Neural progenitor cell (in vitro differentiated cells): ENCODE results near the gene NR2F1-AS1. TPM values are rescaled to one million over a fixed set of nuclear protein-coding genes. Genes with fewer than 3 reads are reported as not detected.

Experiments
- DNase-seq: peaks from one replicate; pipeline ENCODE4 v3.0.0-alpha.2; 2016; ENCODE audit warnings: low spot score
- H2AFZ ChIP-seq: fragments of 200-600 bp; sonication (generic); replicated peaks from 2 replicates; pipeline ENCODE4 v1.6.1; 2016; ENCODE audit warnings: antibody characterized with exemption
- H3F3A ChIP-seq: fragments of 200-600 bp; sonication (generic); 2 replicates; pipeline ENCODE4 v1.6.1; 2016; ENCODE audit warnings: antibody characterized with exemption, low read depth
- H3K27ac ChIP-seq: fragments of 200-600 bp; sonication (generic); 2 replicates; pipeline ENCODE4 v1.5.1; 2016; ENCODE audit warnings: mild to moderate bottlenecking
- H3K27me3 ChIP-seq: fragments of 200-600 bp; sonication (generic); 2 replicates; pipeline ENCODE4 v1.6.1; 2016; ENCODE audit warnings: mild to moderate bottlenecking, moderate library complexity
- H3K36me3 ChIP-seq: fragments of 200-600 bp; sonication (generic); 2 replicates; pipeline ENCODE4 v1.5.1; 2016
- H3K4me1 ChIP-seq: fragments of 200-600 bp; sonication (generic); 2 replicates; pipeline ENCODE4 v1.6.1; 2016; ENCODE audit warnings: mixed run types
- H3K4me2 ChIP-seq: fragments of 200-600 bp; sonication (generic); 2 replicates; pipeline ENCODE4 v1.6.1; 2016
- H3K4me3 ChIP-seq: fragments of 200-600 bp; sonication (generic); 2 replicates; pipeline ENCODE4 v1.5.1; 2016
- H3K79me2 ChIP-seq: fragments of 200-600 bp; sonication (generic); 2 replicates; pipeline ENCODE4 v1.6.1; 2016; ENCODE audit warnings: low read depth
- H3K9ac ChIP-seq: fragments of 200-600 bp; sonication (generic); 2 replicates; pipeline ENCODE4 v1.6.1; 2016
- H3K9me3 ChIP-seq: fragments of 200-600 bp; sonication (generic); 2 replicates; pipeline ENCODE4 v1.5.1; 2016; ENCODE audit warnings: low read depth
- H4K20me1 ChIP-seq: fragments of 200-600 bp; sonication (generic); 2 replicates; pipeline ENCODE4 v1.6.1; 2016; ENCODE audit warnings: low read depth
- H3K27ac Mint-ChIP-seq: 3 replicates; pipeline ENCODE4 v1.8.0; 2021; ENCODE audit warnings: mixed read lengths
- H3K27me3 Mint-ChIP-seq: 2 replicates; pipeline ENCODE4 v1.8.0; 2022; ENCODE audit warnings: low read depth, mild to moderate bottlenecking, inconsistent platforms, moderate library complexity, mixed read lengths; ENCODE audit not compliant: insufficient read depth
- H3K36me3 Mint-ChIP-seq: 3 replicates; pipeline ENCODE4 v1.8.0; 2021; ENCODE audit warnings: mixed read lengths
- H3K4me1 Mint-ChIP-seq: 3 replicates; pipeline ENCODE4 v1.8.0; 2021; ENCODE audit warnings: mixed read lengths
- H3K4me3 Mint-ChIP-seq: 3 replicates; pipeline ENCODE4 v1.8.0; 2021; ENCODE audit warnings: mild to moderate bottlenecking, moderate library complexity, mixed read lengths
- H3K9me3 Mint-ChIP-seq: 3 replicates; pipeline ENCODE4 v1.8.0; 2020; ENCODE audit warnings: mixed read lengths
- CTCF ChIP-seq: fragments of 200-600 bp; sonication (generic); IDR thresholded peaks from 2 replicates; pipeline ENCODE4 v1.5.1; 2017; ENCODE audit warnings: antibody characterized with exemption, mild to moderate bottlenecking
- EZH2 ChIP-seq: fragments of 200-600 bp; sonication (generic); IDR thresholded peaks from 2 replicates; pipeline ENCODE4 v1.6.1; 2017; ENCODE audit warnings: antibody characterized with exemption, mild to moderate bottlenecking, moderate library complexity
- EZH2phosphoT487 ChIP-seq: fragments of 200-600 bp; sonication (generic); IDR thresholded peaks from 2 replicates; pipeline ENCODE4 v1.6.1; 2017; ENCODE audit warnings: antibody characterized with exemption
- total RNA-seq: library from RNA; depleted of rRNA; stranded (reverse); fragments of >200 nt; gene quantifications from 2 replicates; pipeline ENCODE4 v1.2.3, GENCODE V29; 2015; ENCODE audit warnings: low replicate concordance

NR2F1-AS1 gene
- total RNA-seq, 1 donor from 2014 or later, result 9.3 TPM

- Histone ChIP-seq H3K4me2 (no peak overlapping the region), H3K27ac (no peak overlapping the region), H2AFZ (no peak overlapping the region), H3K4me3 (no peak overlapping the region), H3F3A (peaks cover 25% of the 10 kb centered on the region), H3K9me3 (no peaks in the 10 kb centered on the region), H3K36me3 (no peaks in the 10 kb centered on the region), H3K4me1 (peaks cover 44% of the 10 kb centered on the region), H4K20me1 (peaks cover 98% of the 10 kb centered on the region), H3K9ac (no peak overlapping the region), H3K27me3 (peaks cover 100% of the 10 kb centered on the region), H3K79me2 (peaks cover 4% of the 10 kb centered on the region)
- no peak for DNase-seq
- H3K4me1 Mint-ChIP-seq, result peaks cover 80% of the 10 kb centered on the region
- H3K4me3 Mint-ChIP-seq, result peak overlapping the region; percentile 77
- peaks cover 29% of the 10 kb centered on the region for H3K27me3 Mint-ChIP-seq
- peak overlapping the region; percentile 25 for H3K27ac Mint-ChIP-seq
- peaks cover 2% of the 10 kb centered on the region for H3K9me3 Mint-ChIP-seq
- peaks cover 66% of the 10 kb centered on the region for H3K36me3 Mint-ChIP-seq
- TF ChIP-seq EZH2phosphoT487, result no peak
- no peak for TF ChIP-seq EZH2
- no peak for TF ChIP-seq CTCF
Measured at GRCh38 chr5:93592883-93593282, 11.9 kb upstream of the NR2F1-AS1 start.

- H3K9me3 ChIP-seq, result no peaks in the 10 kb centered on the region
- H4K20me1 ChIP-seq, result peaks cover 98% of the 10 kb centered on the region
- no peak overlapping the region for H3K9ac ChIP-seq
- Mint-ChIP-seq H3K9me3 (peaks cover 5% of the 10 kb centered on the region), H3K4me3 (peak overlapping the region; percentile 94), H3K27ac (no peak overlapping the region), H3K4me1 (peaks cover 83% of the 10 kb centered on the region), H3K36me3 (peaks cover 79% of the 10 kb centered on the region), H3K27me3 (peaks cover 35% of the 10 kb centered on the region)
- H3K79me2 ChIP-seq, result peaks cover 17% of the 10 kb centered on the region
- H3K27ac ChIP-seq, result no peak overlapping the region
- TF ChIP-seq CTCF (no peak), EZH2phosphoT487 (peak; percentile 7)
- no peaks in the 10 kb centered on the region for H3K36me3 ChIP-seq
- H3K4me3 ChIP-seq, result no peak overlapping the region
- H3K4me2 ChIP-seq, result no peak overlapping the region
- no peak overlapping the region for H2AFZ ChIP-seq
- DNase-seq, result no peak
- H3F3A ChIP-seq, result peaks cover 13% of the 10 kb centered on the region
- peaks cover 43% of the 10 kb centered on the region for H3K4me1 ChIP-seq
- peaks cover 100% of the 10 kb centered on the region for H3K27me3 ChIP-seq
Measured at GRCh38 chr5:93591323-93591945, 10.4 kb upstream of the NR2F1-AS1 start.

- Mint-ChIP-seq H3K27ac (peak overlapping the region; percentile 95), H3K36me3 (peaks cover 81% of the 10 kb centered on the region), H3K27me3 (peaks cover 34% of the 10 kb centered on the region), H3K4me1 (peaks cover 73% of the 10 kb centered on the region), H3K4me3 (peak overlapping the region; percentile 94), H3K9me3 (peaks cover 9% of the 10 kb centered on the region)
- H3K9ac ChIP-seq, result no peak overlapping the region
- peaks cover 35% of the 10 kb centered on the region for H3K4me1 ChIP-seq
- peaks cover 15% of the 10 kb centered on the region for H3F3A ChIP-seq
- H3K79me2 ChIP-seq, result peaks cover 26% of the 10 kb centered on the region
- no peak overlapping the region for H3K4me3 ChIP-seq
- no peak overlapping the region for H2AFZ ChIP-seq
- H3K27ac ChIP-seq, result no peak overlapping the region
- no peak for DNase-seq
- no peaks in the 10 kb centered on the region for H3K9me3 ChIP-seq
- peaks cover 98% of the 10 kb centered on the region for H4K20me1 ChIP-seq
- TF ChIP-seq CTCF (no peak), EZH2 (no peak), EZH2phosphoT487 (no peak)
- no peak overlapping the region for H3K4me2 ChIP-seq
- no peaks in the 10 kb centered on the region for H3K36me3 ChIP-seq
- H3K27me3 ChIP-seq, result peaks cover 100% of the 10 kb centered on the region
Measured at GRCh38 chr5:93590493-93590892, 9.5 kb upstream of the NR2F1-AS1 start.
